GM21786 (cell line): ENCODE measurements around the gene C15orf40.

Experiments used
- ATAC-seq: cut with Tn5 transposase; IDR thresholded peaks from one replicate; pipeline ENCODE4 v1.9.1; 2021; ENCODE audit not compliant: unreplicated experiment

Gene C15orf40

GRCh38 chr15:82995076-82995475, 16.4 kb downstream of the C15orf40 start:
- no peak for ATAC-seq

GRCh38 chr15:82993144-82993543, 18.3 kb downstream of the C15orf40 start:
- ATAC-seq, result no peak

GRCh38 chr15:82992436-82992998, 18.9 kb downstream of the C15orf40 start:
- ATAC-seq, result no peak

- peak; percentile 7 for ATAC-seq
These were observed 25.0 kb downstream of the C15orf40 start for GRCh38 chr15:82986442-82986780.

GRCh38 chr15:82985688-82986441, 25.6 kb downstream of the C15orf40 start, which contains the start of gene RAMAC:
TSS of gene RAMAC (plus strand) at chr15:82986210. CDS start at chr15:82989019, 2,809 bp downstream.
- ATAC-seq, result peak; percentile 96

DNA sequence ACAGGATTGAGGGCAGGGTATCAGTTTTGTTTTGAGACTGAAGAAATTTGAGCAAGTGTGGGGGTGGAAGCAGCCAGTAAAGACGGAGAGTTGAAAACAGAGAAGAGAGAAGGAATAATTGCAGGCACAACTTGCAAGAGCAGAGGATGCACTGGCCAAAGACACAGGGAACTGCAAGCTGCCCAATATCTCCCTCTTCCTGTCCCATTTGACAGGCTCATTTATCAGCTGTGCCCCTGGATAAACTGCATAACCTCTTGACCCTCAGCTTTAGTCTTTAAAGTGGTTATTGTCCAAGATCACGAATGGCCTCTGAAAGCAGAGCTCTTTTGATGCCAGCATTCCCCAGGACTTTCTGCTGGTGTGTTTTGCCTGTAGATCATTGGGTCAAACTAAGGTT, 30.5 kb downstream of the C15orf40 start:
- no peak for ATAC-seq

DNA sequence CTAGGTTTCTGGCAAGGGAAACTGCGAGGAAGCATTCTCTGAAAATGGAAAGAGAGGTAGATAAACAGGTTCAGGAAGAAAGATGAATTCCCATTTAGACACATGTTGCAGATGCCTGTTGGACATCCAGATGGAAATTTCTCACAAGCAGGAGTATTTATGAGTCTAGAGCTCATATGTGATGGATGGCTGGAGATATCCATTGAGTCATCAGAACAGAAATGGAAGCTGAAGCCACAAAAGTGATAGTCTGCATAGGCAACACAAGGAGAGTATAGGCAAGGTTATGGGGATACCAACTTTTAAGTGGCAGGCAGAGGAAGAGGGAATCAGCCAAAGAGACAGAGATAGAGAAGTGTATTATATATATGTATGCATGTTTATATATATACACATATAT, 31.7 kb downstream of the C15orf40 start:
- ATAC-seq, result no peak

- no peak for ATAC-seq
These were observed 33.0 kb downstream of the C15orf40 start for GRCh38 chr15:82978438-82978837.

DNA sequence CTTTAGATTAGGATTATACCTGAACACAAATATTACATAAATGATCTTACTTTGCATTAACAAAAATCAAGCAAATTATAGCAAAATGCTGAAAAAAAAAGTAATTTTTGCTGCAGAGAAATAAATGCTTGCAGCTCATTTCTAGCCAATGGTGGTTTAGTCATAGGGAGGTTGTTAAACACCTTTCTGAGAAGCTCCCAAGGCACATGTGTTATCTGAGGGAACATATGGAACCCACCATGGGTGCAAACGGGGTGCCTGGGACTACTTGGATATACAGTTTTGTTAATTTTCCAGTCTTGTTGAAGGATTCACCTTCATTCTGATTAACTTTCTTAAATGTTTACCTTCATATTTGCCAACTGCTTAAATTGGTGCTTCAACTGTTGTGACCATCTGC, 34.4 kb downstream of the C15orf40 start:
- no peak for ATAC-seq

DNA sequence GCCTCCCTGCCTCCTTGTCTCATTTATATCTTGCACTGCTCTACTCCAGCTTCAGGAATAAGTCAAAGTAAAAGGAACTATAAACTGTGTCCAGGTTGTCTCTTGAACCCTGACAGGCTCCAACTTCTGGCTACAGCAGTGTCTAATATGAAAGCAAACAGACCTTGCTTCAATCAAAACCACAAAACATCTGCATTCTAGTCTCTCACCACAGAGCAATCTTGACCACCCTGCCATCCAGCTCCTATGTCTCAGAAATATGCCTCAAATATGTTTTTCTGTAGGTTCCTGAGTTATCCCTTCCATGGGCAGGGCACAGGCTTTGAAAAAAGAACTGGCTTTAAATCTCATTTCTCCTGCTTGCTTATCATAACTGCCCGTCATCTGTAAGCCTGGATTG, 38.4 kb downstream of the C15orf40 start:
- no peak for ATAC-seq

DNA sequence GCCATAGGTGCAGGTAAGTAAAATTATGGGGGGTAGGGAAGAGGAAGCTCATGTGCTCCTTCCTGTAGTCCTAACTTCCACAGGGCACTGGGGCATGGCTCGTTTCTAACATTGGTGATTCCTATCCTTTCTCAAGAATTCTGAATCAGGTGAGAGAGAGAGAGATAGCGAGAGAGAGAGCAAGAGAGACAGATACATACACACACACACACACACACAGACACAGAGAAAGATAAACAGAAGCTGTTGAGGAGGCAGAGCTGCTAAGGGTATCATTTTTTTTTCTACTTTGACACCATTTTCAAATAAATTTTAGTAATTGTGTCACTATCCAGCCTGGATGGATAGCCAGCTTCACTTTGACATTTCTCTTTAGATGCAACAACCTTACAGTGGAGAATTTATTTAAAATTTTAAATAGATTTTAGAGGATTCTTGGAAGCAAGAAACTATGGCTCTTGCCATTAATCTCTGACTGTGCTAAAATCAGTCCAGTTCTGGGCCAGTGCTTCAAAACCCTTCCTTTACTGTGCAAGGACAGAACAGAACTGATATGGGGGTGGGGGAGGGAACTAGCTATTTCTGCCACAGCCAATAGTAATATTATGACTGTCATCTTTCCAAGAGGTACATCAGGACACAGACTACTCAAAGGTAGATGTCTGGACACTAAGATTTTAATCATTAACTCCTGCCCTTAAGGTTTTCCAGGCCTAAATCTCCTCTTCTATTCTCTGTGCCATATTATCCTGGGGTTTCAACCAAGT, 40.0 kb downstream of the C15orf40 start:
- ATAC-seq, result no peak

DNA sequence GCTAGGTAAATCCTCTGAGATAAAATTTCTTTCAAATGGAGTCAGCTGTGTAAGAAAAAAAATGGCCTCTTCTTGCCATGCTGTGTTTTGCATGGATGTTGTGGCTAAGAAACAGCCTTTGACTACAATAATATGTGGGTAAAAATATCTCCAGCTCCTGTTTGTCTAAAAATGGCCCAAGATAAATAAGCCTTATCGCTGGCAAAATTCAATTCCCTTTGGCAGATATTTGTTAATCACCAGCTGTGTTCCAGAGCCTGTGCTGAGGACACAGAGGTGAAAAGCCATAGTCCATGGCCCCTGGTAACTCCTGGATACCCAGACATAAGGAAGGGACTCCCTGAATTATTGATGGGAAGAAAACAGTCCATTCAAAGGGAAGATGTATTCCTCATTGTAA, 40.7 kb downstream of the C15orf40 start:
- no peak for ATAC-seq

DNA sequence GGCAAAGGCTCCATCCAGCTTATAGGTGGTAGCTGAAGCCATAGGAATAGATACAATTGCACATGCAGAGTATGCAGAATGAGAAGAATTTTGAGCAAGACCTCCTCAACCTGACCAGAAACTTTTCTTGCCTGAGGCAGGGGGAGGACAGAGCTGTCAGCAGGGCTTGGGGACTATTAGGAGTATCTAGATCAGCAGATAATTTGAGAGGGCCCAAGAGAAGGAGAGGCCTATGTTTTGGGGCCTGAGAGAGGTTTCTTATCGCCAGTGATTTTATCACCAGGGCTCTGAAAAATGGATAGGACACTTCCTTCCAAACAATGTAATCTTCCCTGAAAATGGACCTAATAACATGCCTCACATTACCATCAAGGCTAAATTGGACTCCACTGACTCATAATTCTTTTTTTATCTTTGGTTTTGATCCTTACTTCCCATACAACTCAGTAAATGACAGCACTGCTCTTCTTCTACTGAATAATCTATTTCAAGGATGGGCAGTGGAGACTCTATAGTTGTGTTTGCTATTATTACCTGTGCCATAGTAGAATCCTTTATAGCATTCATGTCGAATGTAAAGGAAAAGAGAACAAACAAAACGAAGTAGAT, 41.3 kb downstream of the C15orf40 start:
- no peak for ATAC-seq

DNA sequence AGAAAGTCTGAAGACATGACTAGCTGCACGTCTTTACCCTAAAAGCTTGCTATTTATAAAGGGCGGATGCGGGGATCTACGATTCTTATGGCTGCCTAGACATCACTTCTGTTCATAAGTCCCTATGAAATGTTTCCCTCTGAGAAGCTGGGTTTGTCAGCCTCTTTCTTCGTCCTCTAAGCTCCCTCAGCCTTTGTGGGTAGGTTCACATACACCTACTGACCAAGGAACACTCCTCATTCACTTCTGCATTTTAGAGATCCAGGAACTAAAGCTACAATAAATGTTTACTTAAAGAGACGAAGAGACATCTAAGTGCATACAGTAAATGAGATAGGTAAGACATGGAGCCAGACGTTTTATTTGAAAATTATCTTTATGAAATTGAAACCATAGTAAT, 42.1 kb downstream of the C15orf40 start:
- ATAC-seq, result no peak

- no peak for ATAC-seq
These were observed 43.4 kb downstream of the C15orf40 start for GRCh38 chr15:82968066-82968465.

GRCh38 chr15:82966671-82967071, 44.8 kb downstream of the C15orf40 start:
- peak; percentile 79 for ATAC-seq

GRCh38 chr15:82964890-82965289, 46.5 kb downstream of the C15orf40 start:
- no peak for ATAC-seq

DNA sequence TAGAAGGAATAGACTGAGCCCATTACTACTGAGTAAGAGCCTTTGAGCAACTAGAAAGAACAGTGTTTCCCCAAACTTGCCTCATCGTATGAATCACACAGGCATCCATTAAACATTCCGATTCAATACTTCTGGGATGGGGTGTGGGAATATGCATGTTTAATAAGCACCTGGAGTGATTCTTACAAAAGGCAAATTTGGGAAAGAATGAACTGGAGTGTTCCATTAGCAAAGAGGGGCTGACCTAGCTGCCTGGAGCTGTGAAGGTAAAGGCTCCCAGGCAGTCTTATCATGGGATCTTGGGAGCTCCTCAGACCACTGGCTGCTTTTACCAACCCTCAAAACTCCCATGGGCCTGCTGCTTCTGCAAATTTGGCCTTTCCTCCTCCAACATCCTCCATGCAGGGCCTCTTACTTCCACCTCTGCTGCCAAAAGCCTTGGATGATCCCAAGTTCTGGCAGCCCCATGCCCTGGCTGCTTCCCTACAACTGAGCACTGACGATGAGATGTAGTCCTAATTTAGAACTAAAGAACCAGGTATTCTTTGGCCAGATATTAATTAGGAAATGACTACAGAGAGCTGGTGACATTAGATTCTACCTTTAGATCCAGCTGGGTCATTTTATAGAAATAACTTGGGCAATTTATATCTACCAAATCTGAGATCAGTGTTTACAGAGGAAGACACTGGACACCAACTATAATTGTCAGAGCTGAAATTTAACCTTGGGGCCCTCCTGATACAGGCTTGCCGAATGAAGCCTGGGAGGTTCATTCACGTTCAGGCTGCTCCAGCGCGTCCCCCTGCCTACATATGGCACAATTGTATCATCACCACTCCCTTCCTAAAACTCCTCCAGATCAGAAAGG, 47.7 kb downstream of the C15orf40 start:
- ATAC-seq, result no peak

DNA sequence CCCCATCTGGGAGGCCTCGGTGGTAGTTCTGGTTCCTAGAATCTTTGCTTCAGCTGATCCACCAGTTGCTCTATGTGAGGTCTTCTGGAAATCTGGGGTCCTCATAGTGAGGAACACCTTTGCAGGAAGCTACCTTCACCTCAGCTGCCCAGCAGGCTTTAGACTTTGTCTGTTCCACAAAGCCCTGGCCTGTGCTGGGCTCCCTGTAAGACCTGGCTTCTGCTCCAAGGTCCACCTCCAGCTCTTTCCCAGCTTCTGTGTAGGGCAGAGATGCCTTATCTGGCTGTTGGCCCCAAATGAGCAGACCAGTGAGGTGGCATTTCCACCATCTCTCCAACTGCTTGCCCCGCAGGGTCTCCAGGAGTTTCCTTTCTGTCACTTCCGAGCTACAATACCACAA, 50.7 kb downstream of the C15orf40 start:
- ATAC-seq, result no peak

- ATAC-seq, result no peak
These were observed 52.0 kb downstream of the C15orf40 start for GRCh38 chr15:82959423-82959822.

- no peak for ATAC-seq
These were observed 52.8 kb downstream of the C15orf40 start for GRCh38 chr15:82958638-82959037.
